ENCODE results near the gene TIPRL. TPM values are rescaled to one million over a fixed set of nuclear protein-coding genes. Genes with fewer than 3 reads are reported as not detected.

Gene TIPRL
- total and polyA plus RNA-seq, 9 of the 15 experiments (the other 6 are each of a cell fraction or from before 2014, with no cell fraction given) = 41.4 to 90.2 (median 69.9) TPM

DNA sequence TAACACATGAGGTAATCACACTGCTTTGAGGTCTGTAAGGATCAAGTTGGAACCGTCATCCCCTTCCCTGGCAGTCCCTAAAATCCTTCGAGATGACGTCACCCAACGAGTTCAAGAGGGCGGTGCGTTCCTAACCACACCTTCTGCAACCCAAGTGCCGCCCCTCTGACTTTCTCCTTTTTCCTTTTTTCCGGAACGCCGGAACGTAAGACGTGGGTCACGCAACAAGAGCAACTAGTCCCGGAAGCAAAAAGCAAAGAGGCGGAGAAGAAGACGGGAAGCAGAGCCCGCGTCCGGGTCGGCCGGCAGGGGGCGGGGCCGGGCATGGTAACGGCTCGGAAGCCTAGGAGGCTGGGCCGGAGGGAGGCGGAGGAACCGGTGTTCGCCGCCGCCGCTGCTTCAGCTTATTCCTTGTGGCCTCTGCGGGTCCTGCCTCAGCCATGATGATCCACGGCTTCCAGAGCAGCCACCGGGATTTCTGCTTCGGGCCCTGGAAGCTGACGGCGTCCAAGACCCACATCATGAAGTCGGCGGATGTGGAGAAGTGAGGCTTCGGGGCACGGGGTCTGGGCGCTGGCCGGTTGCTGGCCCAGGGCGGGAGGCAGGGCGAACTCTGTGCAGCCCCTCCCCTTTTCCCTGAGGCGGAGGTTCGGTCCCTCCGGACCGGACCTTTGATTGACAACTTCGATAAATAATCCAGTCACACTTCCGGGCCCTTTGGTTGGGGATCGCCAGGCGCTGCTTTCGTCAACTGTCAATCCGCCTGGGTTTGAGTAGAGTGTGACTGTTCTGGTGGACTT is at the start of gene TIPRL (continued):
- TF ChIP-seq, protein P1, sequence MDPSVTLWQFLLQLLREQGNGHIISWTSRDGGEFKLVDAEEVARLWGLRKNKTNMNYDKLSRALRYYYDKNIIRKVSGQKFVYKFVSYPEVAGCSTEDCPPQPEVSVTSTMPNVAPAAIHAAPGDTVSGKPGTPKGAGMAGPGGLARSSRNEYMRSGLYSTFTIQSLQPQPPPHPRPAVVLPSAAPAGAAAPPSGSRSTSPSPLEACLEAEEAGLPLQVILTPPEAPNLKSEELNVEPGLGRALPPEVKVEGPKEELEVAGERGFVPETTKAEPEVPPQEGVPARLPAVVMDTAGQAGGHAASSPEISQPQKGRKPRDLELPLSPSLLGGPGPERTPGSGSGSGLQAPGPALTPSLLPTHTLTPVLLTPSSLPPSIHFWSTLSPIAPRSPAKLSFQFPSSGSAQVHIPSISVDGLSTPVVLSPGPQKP (CRISPR knock-in tag; IDR thresholded peaks at IDR 0.05) = no peak
- TF ChIP-seq NR4A1 (CRISPR knock-in tag; IDR thresholded peaks at IDR 0.05) = no peak
- 0 out of 2 replicates have a peak, but pooled peaks have one; percentile 22 for TF ChIP-seq NR4A1 (tag; IDR thresholded peaks at IDR 0.05)
- TF ChIP-seq, protein P2, sequence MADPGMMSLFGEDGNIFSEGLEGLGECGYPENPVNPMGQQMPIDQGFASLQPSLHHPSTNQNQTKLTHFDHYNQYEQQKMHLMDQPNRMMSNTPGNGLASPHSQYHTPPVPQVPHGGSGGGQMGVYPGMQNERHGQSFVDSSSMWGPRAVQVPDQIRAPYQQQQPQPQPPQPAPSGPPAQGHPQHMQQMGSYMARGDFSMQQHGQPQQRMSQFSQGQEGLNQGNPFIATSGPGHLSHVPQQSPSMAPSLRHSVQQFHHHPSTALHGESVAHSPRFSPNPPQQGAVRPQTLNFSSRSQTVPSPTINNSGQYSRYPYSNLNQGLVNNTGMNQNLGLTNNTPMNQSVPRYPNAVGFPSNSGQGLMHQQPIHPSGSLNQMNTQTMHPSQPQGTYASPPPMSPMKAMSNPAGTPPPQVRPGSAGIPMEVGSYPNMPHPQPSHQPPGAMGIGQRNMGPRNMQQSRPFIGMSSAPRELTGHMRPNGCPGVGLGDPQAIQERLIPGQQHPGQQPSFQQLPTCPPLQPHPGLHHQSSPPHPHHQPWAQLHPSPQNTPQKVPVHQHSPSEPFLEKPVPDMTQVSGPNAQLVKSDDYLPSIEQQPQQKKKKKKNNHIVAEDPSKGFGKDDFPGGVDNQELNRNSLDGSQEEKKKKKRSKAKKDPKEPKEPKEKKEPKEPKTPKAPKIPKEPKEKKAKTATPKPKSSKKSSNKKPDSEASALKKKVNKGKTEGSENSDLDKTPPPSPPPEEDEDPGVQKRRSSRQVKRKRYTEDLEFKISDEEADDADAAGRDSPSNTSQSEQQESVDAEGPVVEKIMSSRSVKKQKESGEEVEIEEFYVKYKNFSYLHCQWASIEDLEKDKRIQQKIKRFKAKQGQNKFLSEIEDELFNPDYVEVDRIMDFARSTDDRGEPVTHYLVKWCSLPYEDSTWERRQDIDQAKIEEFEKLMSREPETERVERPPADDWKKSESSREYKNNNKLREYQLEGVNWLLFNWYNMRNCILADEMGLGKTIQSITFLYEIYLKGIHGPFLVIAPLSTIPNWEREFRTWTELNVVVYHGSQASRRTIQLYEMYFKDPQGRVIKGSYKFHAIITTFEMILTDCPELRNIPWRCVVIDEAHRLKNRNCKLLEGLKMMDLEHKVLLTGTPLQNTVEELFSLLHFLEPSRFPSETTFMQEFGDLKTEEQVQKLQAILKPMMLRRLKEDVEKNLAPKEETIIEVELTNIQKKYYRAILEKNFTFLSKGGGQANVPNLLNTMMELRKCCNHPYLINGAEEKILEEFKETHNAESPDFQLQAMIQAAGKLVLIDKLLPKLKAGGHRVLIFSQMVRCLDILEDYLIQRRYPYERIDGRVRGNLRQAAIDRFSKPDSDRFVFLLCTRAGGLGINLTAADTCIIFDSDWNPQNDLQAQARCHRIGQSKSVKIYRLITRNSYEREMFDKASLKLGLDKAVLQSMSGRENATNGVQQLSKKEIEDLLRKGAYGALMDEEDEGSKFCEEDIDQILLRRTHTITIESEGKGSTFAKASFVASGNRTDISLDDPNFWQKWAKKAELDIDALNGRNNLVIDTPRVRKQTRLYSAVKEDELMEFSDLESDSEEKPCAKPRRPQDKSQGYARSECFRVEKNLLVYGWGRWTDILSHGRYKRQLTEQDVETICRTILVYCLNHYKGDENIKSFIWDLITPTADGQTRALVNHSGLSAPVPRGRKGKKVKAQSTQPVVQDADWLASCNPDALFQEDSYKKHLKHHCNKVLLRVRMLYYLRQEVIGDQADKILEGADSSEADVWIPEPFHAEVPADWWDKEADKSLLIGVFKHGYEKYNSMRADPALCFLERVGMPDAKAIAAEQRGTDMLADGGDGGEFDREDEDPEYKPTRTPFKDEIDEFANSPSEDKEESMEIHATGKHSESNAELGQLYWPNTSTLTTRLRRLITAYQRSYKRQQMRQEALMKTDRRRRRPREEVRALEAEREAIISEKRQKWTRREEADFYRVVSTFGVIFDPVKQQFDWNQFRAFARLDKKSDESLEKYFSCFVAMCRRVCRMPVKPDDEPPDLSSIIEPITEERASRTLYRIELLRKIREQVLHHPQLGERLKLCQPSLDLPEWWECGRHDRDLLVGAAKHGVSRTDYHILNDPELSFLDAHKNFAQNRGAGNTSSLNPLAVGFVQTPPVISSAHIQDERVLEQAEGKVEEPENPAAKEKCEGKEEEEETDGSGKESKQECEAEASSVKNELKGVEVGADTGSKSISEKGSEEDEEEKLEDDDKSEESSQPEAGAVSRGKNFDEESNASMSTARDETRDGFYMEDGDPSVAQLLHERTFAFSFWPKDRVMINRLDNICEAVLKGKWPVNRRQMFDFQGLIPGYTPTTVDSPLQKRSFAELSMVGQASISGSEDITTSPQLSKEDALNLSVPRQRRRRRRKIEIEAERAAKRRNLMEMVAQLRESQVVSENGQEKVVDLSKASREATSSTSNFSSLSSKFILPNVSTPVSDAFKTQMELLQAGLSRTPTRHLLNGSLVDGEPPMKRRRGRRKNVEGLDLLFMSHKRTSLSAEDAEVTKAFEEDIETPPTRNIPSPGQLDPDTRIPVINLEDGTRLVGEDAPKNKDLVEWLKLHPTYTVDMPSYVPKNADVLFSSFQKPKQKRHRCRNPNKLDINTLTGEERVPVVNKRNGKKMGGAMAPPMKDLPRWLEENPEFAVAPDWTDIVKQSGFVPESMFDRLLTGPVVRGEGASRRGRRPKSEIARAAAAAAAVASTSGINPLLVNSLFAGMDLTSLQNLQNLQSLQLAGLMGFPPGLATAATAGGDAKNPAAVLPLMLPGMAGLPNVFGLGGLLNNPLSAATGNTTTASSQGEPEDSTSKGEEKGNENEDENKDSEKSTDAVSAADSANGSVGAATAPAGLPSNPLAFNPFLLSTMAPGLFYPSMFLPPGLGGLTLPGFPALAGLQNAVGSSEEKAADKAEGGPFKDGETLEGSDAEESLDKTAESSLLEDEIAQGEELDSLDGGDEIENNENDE (IDR thresholded peaks at IDR 0.05; ENCODE audit: low read depth, low read length) = no peak
- TF ChIP-seq ASH1L (IDR thresholded peaks at IDR 0.05; ENCODE audit: borderline replicate concordance, low read depth, partially characterized antibody) = no peak
- TF ChIP-seq FUS (optimal IDR thresholded peaks at IDR 0.05; ENCODE audit: low read depth, low read length) = no peak
- TF ChIP-seq, protein P3, sequence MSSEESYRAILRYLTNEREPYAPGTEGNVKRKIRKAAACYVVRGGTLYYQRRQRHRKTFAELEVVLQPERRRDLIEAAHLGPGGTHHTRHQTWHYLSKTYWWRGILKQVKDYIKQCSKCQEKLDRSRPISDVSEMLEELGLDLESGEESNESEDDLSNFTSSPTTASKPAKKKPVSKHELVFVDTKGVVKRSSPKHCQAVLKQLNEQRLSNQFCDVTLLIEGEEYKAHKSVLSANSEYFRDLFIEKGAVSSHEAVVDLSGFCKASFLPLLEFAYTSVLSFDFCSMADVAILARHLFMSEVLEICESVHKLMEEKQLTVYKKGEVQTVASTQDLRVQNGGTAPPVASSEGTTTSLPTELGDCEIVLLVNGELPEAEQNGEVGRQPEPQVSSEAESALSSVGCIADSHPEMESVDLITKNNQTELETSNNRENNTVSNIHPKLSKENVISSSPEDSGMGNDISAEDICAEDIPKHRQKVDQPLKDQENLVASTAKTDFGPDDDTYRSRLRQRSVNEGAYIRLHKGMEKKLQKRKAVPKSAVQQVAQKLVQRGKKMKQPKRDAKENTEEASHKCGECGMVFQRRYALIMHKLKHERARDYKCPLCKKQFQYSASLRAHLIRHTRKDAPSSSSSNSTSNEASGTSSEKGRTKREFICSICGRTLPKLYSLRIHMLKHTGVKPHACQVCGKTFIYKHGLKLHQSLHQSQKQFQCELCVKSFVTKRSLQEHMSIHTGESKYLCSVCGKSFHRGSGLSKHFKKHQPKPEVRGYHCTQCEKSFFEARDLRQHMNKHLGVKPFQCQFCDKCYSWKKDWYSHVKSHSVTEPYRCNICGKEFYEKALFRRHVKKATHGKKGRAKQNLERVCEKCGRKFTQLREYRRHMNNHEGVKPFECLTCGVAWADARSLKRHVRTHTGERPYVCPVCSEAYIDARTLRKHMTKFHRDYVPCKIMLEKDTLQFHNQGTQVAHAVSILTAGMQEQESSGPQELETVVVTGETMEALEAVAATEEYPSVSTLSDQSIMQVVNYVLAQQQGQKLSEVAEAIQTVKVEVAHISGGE (CRISPR knock-in tag; IDR thresholded peaks at IDR 0.05) = peak in 2 of 3 experiments; percentile 64 to 92; a peak in 4 of 6 replicates
